Stimulated activated CD4-positive, alpha-beta T cell treated with anti-CD3 and anti-CD28 coated beads, Interleukin-15, amount 100 ng/mL, for 24 hours (primary cell): Measurements from ENCODE around the gene MEOX1.

Source experiments
- DNase-seq: peaks from one replicate; pipeline ENCODE4 v3.0.0-alpha.2; 2020

The MEOX1 gene

DNA sequence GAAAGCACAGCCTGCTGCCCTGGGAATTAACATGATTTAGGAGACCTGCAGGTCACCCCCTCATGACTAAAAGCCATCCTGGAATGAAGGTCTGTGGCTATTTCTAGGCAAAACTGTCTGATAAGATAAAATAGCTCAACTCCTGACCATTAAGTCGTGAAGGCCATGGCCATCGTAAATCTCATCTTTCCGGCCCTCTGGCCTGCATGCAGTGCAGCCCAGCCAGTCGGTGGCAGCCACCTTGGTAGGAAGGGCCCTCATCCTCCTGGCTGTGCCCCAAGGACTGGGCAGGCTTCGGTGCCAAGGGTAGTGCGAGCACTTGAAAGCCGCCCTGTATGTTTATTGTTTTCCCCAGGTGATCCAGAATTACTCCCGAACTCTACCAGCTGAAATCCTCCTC, 18.2 kb upstream of the MEOX1 start:
- DNase-seq = no peak

DNA sequence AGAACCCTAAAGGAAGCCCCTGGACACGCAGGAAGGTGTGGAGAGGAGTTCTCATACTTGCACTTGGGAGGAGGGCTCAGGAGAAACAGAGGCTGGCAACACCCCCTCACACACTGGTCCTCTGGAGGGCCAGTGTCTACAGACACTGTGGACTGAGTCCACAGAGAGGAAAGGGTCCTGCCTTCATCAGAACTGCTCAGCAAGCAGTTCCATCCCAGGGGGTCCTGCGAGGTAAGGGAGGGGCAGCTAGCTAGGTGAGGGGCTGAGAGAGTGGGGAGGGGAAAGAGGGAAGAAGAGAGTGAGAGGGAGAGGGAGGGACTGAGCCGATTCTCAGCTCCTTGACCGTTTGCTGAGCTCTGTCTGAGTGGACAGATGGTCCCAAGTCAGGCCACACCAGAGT, 17.7 kb upstream of the MEOX1 start:
- no peak for DNase-seq

DNA sequence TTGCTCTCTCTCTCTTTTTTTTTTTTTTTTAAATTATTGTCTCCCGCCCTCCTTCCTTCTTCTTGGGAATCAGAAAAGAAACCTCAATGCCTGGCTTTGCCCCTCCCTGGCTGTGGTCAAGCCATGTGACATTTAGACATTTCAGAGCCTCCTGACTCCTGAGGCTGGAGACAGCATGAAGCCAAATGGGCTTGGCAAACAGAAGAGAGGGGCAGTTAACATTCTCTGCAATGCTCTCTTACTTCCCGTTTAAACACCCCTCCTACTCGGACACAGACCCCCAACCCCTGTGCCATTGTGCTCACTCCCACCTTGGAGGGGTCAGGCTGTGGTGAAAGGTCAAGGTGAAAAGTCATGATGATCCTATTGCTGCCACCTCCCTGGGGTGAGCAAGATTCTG, 14.7 kb upstream of the MEOX1 start:
- DNase-seq = no peak

DNA sequence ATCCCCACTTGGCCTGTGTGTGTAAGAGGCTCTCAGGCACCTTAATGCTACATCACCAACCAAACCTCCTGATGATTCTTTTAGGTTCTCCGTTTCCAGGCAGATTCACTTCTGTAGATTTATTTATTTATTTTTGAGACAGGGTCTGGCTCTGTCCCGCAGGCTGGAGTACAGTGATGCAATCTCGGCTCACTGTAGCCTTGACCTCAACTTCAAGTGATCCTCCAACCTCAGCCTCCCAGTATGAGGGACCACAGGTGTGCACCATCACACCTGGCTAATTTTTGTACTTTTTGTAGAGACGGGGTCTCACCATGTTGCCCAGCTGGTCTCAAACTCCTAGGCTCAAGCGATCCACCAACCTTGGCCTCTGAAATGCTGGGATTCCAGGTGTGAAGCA, 12.7 kb upstream of the MEOX1 start:
- DNase-seq = no peak

DNA sequence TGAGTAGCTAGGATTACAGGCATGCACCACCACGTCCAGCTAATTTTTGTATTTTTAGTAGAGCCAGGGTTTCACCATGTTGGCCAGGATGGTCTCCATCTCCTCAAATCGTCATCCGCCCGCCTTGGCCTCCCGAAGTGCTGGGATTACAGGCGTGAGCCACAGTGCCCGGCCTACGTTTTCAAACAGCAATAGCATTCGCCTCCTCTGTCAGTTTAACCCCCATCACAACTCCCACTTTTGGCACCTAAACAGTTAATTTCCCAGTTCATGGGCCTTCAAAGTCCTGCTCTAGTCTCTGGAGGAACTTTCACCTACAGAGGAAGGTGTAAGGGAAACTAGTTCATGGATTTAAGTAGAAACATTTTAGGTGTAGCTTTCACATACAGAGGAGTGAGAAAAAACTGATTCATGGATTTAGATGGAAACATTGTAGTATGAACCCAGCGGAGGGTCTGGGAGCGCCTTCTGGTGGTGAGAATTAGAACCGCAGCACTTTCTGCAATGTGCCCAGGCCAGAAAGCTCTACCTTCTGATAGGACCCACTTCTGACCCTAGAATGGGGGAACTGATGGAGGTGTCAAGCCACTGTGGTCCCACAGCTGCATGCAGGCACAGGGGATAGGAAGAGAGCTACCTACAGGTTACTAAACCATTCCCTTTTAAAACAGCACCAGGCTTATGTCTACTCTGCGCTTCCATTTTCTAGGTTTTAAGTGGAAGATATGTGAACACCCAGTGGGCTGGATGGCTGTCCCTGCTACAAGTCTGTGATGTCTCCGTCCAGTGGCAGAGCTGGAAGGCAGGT, 12.0 kb upstream of the MEOX1 start:
- peak; percentile 81 for DNase-seq

DNA sequence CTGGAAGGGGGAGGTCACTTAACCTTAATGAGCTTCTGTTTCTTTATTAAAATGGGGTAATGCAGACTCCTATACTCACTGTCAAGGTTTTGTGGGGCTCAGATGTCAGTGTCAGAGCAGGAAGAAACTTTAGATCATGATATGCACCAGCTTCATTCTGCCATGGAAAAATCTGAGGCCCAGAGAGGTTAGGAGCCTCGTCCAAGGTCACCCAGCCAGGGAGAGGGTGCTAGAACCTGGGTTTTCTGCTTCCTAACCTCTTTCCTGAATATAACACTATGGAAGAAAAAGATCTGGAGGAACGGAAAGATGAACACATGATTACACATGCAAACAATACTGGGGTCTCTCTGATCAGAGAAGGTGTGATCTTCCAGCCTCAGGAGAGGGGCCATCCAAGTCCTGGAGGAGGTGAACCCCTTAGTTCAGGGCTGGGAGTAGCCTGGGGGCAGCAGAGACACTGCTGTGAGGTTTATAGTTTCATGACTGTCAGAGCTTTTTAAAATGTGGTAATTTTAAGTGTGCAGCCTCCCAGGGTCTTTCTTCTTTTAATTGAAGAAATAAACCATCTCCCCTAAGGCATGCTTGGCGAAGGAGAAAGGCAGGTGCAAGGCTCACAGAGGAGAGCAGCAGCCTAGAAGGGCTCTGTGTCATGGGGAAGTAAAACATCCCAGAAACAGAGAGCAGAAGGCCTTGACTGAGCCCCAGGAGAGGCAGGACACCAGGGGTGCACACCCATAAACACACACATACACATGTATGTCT, 10.2 kb upstream of the MEOX1 start:
- DNase-seq = no peak

DNA sequence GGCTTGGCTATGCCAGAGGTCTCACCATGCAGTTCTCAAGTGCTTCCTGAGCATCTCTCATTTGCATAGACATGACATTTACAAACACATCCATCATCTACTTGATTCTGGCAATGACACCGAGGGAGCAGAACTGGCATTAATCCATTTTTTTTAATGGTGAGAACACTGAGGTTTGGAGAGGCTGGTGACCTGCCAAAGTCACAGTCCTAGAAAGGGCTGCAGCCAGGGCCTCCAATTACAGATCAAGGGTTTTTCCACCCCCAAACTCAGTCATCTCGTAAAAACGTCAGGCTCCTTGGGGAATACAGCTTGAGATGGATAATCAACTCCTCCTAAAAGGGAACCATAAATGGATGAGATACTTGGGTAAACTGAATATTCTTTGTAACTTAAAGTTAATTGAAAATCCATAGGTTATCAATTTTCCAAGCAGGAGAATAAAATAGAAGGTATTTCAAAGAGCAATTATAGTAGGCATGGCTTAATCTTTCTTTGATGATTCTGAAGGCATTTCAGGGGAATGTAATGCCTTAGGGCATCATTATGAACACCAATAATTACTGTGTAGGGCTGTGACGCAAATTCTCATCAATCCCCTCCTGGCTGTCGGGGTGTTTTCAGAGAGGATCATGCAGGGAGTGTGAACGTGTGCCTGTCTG, 9.4 kb upstream of the MEOX1 start:
- DNase-seq = no peak

DNA sequence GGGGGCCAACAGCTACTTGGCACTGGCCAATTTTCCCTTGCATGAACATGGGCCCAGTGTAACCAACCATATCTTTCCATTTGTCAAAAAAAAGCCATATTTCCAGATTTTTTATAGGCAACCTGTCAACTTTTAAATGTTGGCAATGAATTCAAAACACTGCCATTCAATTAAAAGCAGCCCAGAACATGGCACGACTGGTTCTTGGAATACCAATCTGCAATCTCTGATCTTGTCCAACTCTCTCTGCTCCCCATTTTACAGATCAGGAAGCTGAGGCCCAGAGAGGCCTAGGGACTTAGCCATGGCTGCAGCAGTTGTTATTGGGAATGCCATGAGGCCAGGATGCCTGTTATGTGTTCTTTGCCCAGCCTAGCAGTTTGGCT, 8.9 kb upstream of the MEOX1 start:
- no peak for DNase-seq

DNA sequence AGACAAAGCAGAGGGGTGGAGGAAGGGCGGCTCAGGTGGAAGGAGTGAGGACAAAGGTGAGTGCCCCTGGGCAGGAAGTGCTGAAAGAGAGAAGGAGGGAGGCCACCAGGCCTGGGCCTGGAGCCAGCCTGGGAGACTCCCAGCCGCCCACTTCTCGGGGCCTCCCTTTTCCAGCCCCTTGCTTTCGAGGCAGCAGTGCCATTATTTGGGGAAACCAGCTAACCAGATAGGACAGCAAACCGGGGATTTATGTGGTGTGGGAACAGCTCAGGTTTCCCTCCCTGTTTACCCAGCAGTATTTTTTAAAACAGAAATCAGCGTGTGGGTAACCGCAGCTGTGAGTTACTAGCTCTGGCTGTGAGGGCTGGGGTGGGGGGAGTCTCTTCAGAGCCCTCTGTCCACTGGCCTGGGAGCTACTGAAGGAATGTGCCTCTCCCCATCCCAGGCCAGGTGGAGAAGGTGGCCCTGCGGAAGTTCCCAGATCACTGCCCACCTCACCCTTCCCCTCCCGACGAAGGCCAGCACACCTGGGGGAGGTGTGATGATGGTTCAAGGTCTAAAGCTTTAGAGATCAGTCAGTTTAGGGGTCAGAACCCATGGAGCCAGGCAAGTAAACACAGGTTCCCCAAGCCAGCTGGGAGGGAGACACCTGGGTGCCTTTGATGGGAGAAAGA, 8.4 kb upstream of the MEOX1 start:
- DNase-seq = no peak

DNA sequence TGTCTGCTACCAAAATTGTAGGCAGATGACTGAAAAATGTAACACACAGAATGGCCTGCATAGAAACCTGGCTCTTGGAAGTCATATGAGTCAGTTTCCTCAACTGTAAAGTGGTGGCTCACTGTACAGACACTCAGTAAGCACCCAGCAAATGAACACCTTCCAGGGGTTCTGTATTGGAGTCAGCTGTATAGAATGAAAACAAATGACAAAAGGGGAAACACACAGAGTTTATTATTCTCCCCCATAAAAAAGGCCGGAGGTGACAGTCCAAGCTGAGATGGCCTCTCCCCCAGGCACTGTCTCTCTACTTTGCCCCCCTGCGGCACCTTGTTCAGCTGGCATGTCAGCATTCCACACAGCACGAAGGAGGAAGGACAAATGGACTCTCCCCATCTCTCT, 6.2 kb upstream of the MEOX1 start:
- no peak for DNase-seq

DNA sequence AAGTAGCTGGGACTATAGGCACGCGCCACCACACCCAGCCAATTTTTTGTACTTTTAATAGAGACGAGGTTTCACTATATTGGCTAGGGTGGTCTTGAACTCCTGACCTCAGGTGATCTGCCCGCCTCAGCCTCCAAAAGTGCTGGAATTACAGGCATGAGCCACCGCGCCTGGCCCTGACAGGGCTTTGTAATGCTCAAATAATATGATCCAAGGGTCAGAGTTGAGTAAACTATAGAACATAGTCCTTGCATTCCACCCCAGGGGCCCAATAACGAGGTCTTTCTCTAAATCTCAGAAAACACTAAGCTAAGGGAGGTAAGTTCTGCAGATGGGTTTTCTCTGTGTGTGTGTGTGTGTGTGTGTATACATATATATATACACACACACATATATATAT, 5.8 kb upstream of the MEOX1 start:
- no peak for DNase-seq

DNA sequence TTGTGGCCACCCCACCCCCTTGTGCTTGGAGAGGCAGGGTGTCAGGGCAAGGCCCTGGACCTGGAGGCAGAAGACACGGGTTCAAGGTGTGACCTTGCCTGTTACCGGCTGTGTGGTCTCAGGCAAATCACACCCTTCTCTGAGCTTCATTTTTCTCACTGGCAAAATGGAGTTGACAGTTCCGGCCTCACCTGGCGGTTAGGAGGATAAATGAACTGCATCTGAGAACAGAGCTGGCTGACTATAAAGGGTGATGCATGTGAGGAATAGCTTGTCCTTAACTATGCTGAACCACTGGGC, 4.2 kb upstream of the MEOX1 start:
- no peak for DNase-seq

DNA sequence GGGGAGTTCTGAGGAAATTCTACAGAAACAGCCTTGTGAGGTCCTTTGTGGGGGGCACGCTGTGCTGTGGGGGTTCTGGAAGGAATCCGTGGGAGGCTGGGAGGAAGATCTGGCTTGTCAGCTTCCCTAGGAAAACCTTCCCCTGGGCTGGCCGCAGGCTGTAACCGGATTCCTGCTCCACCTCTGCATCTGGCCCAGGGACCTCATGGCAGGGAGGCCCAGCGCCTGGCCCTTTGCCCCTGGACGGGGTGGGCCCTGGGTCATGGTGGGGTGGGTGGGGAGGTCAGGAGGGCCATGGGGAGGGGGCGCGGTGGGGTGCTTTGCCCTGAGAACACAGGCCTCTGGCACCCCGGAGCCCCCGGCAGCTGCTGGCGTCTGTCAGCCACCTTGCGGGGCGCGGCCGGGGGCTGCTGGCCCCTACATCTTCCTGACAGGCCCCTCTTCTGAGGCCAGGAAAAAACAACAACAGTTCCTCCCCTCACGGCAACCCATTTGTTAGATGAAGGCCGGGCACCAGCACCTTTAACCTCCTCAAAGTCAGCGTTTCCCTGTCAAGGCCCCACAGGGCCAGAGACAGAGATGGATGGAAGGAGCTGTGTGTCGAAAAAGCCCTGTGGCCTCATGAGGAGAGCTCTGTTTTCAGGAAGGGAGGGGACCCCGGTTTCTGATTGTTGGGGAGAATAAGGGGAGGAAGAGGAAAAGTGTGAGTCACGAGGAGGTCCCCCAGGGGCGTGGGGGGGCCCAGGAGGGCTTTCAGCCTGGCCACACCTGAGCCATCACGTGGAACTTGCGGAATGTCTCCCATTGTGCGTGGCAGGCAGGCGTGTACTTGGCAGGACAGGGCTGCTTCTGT, 3.6 kb upstream of the MEOX1 start:
- DNase-seq = no peak

DNA sequence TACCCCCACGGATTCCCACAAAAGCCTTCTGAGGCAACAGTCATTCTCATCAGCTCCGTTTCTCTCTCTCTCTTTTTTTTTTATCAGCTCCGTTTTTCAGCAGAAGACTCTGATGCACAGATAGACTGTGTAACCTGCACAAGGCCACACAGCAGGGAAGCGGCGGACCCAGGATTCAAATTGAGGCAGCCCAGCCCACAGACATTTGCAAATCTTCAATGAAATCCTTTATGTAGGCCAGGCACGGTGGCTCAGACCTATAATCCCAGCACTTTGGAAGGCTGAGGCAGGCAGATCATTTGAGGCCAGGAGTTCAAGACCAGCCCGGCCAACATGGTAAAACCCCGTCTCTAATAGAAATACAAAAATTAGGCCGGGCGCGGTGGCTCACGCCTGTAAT, 2.4 kb upstream of the MEOX1 start:
- DNase-seq = no peak

DNA sequence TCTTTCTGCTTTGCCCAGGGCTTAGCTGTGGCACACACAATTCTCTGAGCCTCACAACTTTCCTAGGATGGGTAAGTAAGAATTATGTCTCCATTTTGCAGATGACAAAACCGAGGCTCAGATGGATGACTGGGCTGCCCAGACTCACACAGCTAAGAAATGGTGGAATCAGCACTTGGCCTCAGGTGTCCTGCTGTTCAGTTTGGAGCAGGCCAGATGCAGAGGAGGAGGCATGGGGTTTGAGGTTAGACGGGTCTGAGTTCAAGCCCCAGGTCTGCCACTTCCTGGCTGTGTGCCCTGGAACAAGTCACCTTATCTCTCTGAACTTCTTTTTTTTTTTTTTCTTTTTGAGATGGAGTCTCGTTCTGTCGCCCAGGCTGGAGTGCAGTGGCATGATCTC, 1.7 kb upstream of the MEOX1 start:
- no peak for DNase-seq

DNA sequence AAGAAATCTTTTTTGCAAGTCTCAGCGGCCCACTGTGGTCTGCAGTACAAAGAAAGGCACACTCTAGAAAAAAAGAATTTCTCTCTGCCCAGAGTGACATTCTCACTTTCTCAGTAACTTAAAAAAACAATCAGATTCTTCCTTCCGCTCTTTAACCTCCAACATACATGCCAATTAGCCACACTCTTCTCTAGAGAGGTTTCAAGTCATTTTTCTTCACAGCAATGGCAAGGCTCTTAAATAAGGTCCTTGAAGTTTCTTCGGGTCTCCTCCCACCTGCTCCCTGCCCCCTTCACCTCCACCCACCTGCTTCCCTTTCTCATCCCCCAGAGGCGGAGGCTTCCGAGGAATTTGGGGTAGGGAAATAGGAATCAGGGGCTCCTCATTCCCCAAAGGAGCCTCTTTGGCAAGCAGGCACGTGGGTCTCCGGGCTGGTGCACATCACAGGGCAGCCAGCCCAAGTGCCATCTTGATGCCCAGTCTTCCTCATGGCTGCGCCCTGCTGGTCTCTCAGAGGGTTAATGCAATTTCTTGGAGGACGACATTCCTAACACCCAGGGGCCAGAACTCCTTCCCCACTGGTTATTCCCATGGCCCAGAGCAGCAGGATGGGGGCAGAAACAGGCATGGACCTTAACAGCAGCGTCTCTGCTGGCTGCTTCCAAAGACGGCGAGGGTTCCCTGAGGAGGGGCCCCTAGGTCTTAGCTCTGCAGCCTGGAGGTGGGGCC, 855 bp upstream of the MEOX1 start:
- no peak for DNase-seq

DNA sequence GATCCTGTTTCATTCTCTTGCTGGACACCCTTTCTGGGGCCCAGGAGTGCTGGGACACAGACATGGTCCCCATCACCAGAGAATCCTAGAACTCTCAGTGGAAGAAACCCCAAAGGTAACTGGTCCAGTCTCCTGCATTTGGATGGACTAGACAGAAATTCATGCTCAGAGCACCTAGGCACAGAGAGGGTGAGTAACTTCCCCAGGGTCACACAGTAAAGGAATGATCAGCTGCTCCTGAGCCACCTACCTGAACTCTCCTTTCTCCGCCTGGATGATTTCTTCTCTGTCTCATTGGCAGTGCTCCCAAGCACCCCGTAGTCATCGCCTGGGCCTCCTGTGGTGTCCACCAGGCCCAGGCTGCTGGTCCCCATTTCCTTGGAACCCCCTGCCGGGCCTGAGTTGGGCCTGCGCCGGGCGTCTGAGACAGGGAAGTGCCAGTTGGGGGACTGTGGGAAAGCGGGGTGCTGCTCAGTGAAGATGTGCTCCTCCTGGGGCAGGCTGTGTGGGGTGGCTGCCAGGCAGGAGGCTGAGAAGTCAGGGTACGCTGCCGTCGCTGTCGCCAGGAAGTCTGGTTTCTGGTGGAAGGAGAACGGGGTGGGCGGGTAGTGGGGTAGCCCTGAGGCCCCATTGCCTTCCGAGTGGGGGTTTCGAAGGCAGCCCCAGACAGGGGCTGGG, 767 bp downstream of the MEOX1 start:
- DNase-seq = peak; percentile 48

DNA sequence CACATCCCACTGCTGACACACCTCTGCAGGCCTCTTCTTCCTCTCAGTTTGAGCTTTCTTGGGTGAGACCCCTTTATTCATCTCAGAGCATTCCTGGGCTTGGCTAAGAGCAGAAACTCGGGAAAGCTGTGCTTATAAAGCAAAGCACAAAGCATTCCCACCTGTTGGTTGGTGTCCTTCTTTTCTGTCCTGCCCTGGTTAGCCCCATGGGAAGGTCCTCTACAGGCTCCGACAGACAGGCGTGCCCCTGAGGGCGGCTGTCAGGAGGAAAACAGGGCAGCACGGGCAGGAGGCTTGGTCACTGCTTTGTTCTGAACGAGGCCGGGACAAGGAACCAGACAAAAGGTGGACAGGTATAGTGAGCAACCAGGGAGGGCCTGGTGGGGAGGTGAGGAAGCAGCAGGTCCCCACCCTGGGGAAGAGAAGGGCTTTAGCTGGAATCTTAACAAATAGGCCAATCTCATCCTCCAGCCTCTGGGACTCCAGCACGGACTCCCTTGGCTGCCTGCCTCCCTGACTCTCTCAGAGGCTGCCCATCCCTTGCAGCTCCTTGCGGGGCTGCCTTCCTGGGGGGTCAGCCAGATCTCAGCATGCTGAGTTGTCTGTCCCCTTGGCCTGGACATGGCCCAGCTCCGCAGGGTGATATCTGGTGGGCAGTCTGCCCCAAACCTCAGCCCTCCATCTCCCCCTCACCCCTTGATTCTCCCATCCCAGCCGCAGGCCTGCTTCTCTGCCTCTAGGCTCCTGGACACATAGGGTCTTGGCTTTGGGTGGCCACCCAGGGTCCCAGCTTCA, 1.7 kb downstream of the MEOX1 start:
- DNase-seq = no peak

DNA sequence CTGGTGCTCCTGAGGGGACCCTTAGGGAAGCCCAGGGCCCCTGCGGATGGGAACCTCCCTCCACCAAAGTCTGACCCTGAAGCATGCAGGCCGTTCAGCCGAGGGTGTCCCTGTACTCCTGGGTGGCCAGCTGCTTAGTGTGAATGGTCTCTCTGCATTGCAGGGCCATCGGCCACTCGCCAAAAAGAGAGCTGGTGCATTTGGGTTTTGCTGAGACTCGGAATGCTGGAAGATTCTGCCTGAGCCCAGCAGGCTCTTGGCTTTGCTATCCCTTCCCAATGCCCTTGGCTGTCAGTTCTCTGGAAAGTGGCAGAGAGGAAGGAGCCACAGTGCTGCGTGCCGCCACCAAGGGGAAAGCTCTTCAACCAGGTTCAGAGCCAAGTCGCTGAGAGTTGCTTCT, 2.8 kb downstream of the MEOX1 start:
- DNase-seq = no peak

DNA sequence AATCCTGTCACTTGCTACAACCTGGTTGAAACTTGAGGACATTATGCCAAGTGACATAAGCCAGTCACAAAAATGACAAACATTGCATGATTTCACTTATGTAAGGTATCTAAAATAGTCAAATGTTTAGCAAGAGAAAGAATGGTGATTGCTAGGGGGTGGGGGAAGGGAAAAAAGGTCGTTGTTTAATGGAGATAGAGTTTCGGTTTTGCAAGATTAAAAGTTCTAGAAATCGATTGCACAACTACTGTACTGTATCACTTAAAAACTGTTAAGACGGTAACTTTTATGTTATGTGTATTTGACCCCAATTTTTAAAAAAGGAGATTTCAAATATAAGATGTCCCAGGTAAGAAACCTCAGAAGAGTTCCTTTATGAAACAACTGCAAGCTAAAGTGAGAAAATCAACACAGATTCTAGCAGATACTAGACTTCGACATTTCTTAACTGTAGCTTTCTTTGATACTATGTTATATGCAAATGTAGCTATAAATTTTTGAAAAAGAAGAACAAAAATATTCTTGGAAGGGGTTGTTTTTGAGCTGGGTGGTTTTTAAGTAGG, 5.9 kb downstream of the MEOX1 start:
- no peak for DNase-seq
